Upper lobe of left lung (tissue), 6 donors: Measurements from ENCODE around the gene ZNF621. TPM values are rescaled to one million over a fixed set of nuclear protein-coding genes. Genes with fewer than 3 reads are reported as not detected.

Source experiments
- ATAC-seq, 2 donors: fragments of 200-7000 bp; cut with Tn5 transposase; one replicate each; pipeline ENCODE4 v1.9.1; 2022; ENCODE audit warnings: mild to moderate bottlenecking in 2 of 2, moderate library complexity in 2 of 2; ENCODE audit not compliant: low FRiP score in 2 of 2
- DNase-seq, 2 donors: peaks; one replicate each; pipeline ENCODE4 v3.0.0-alpha.2; 2019 to 2020
- H3K27ac ChIP-seq, 4 donors: fragments of 200-600 bp; sonication (generic); one replicate each; pipeline ENCODE4 v1.5.1; 2016 to 2019
- H3K27me3 ChIP-seq, 4 donors: fragments of 200-600 bp; sonication (generic); one replicate each; pipeline ENCODE4 v1.5.1; 2017 to 2019
- H3K36me3 ChIP-seq, 4 donors: fragments of 200-600 bp; sonication (generic); one replicate each; pipeline ENCODE4 v1.5.1; 2016 to 2019
- H3K4me1 ChIP-seq, 4 donors: fragments of 200-600 bp; sonication (generic); one replicate each; pipeline ENCODE4 v1.5.1; 2018 to 2019
- H3K4me3 ChIP-seq, 4 donors: fragments of 200-600 bp; sonication (generic); one replicate each; pipeline ENCODE4 v1.5.1; 2017 to 2019; ENCODE audit warnings: mild to moderate bottlenecking in 2 of 4, moderate library complexity in 1 of 4
- H3K9me3 ChIP-seq, 4 donors: fragments of 200-600 bp; sonication (generic); one replicate each; pipeline ENCODE4 v1.5.1; 2018 to 2019
- EP300 ChIP-seq, 4 donors: sonication (generic); formaldehyde crosslinking; IDR thresholded peaks; one replicate each; pipeline ENCODE4 v1.5.1; 2017; ENCODE audit warnings: antibody characterized with exemption in 4 of 4, control low read depth in 2 of 4
- POLR2A ChIP-seq, 4 donors: fragments of 450-650 bp; IDR thresholded peaks; one replicate each; pipeline ENCODE4 v1.5.1; 2016 to 2017; ENCODE audit warnings: antibody characterized with exemption in 4 of 4, mild to moderate bottlenecking in 2 of 4
- POLR2AphosphoS5 ChIP-seq, 2 donors: sonication (generic); formaldehyde crosslinking; IDR thresholded peaks; one replicate each; pipeline ENCODE4 v1.5.1; 2017; ENCODE audit warnings: antibody characterized with exemption in 2 of 2
- WGBS, 2 donors: methylation state at CpG; one replicate each; pipeline ENCODE4 v1.1.5; 2017 to 2018; 5-methylcytosine and 5-hydroxymethylcytosine counted together
- total RNA-seq, 6 donors: library from RNA; depleted of rRNA in 4 of 6; stranded (reverse); fragments of >200 nt in 4 of 6; gene quantifications; one replicate each; pipeline versions ENCODE4 v1.1.0 to v1.2.1, GENCODE V29; 2016 to 2021
- TF ChIP-seq, protein P1 (sequence below), 6 experiments: fragments of 450-650 bp in 4 of 6; fragments of 200-600 bp in 2 of 6; sonication (generic) in 2 of 6; IDR thresholded peaks; one replicate each; pipeline ENCODE4 v1.5.1; 2016 to 2019; ENCODE audit warnings: antibody characterized with exemption in 6 of 6
- donor health status: DM: no; HTN: no; CAD: no; lungs with moderate emphysema.
- donor health status: DM: no; HTN: yes; CAD: no; lungs with severe emphysema.

Gene ZNF621
- total RNA-seq, 6 donors from 2014 or later, result 14.3 to 39.8 (median 17.6) TPM

- no peak for ATAC-seq
- no peak overlapping the region for H3K27ac ChIP-seq
- WGBS, 2 donors, result 84 to 88% methylated on average over 7 of the region's 7 CpGs
Measured at GRCh38 chr3:40583691-40584090, 58.9 kb downstream of the ZNF621 start.

DNA sequence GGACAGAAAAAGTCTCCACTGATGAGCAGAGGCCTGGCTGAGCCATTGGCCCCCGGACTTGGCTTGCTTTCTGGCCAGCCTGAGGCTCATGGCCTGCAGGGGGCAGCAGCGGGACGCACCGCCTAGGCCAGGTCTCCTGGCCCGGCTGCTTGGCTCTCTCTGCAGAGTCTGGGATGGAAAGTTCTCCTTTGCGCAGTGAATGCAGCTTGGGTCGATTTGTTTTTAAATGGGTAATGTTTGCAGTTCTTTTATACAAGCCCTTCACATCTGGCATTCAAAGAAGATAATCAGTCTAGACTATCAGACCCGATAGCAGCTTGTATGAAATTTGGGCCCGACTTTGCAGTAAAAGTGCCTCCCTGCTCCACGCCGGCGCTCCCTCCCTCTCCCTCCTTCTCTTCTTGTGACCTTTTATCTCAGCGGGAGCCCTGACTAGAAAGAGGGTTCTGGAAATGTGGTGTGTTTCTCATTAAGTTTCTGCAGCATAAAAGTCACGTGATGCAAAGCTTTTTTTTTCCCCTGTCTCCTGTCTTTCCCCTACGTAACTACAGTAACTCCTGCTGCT lies 59.9 kb downstream of the ZNF621 start:
- no peak overlapping the region for H3K4me3 ChIP-seq
- TF ChIP-seq, protein P1, sequence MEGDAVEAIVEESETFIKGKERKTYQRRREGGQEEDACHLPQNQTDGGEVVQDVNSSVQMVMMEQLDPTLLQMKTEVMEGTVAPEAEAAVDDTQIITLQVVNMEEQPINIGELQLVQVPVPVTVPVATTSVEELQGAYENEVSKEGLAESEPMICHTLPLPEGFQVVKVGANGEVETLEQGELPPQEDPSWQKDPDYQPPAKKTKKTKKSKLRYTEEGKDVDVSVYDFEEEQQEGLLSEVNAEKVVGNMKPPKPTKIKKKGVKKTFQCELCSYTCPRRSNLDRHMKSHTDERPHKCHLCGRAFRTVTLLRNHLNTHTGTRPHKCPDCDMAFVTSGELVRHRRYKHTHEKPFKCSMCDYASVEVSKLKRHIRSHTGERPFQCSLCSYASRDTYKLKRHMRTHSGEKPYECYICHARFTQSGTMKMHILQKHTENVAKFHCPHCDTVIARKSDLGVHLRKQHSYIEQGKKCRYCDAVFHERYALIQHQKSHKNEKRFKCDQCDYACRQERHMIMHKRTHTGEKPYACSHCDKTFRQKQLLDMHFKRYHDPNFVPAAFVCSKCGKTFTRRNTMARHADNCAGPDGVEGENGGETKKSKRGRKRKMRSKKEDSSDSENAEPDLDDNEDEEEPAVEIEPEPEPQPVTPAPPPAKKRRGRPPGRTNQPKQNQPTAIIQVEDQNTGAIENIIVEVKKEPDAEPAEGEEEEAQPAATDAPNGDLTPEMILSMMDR (IDR thresholded peaks at IDR 0.05), result peak; percentile 86 to 94 (median 90)
- no peak for TF ChIP-seq EP300 (IDR thresholded peaks at IDR 0.05)
- no peak for TF ChIP-seq POLR2AphosphoS5 (IDR thresholded peaks at IDR 0.05)
- TF ChIP-seq POLR2A (IDR thresholded peaks at IDR 0.05), result no peak
- peak; percentile 91 to 96 for ATAC-seq
- no peaks in the 10 kb centered on the region for H3K9me3 ChIP-seq
- WGBS, 2 donors, result 32 to 38% methylated on average over 15 of the region's 15 CpGs
- DNase-seq, result peak; percentile 83 to 94
- H3K4me1 ChIP-seq, result peaks cover 0 to 8% (median 7%) of the 10 kb centered on the region in 4 donors
- H3K27ac ChIP-seq, result no peak overlapping the region
- no peaks in the 10 kb centered on the region for H3K36me3 ChIP-seq
- no peaks in the 10 kb centered on the region for H3K27me3 ChIP-seq

More at GRCh38 chr3:40583691-40584090, 58.9 kb downstream of the ZNF621 start:
- Histone ChIP-seq H3K27me3 (no peaks in the 10 kb centered on the region), H3K4me1 (peaks cover 0 to 8% (median 7%) of the 10 kb centered on the region in 4 donors), H3K36me3 (no peaks in the 10 kb centered on the region), H3K4me3 (no peak overlapping the region), H3K9me3 (no peaks in the 10 kb centered on the region)
- no peak for DNase-seq
- no peak for TF ChIP-seq POLR2AphosphoS5 (IDR thresholded peaks at IDR 0.05)
- no peak for TF ChIP-seq POLR2A (IDR thresholded peaks at IDR 0.05)
- TF ChIP-seq, protein P1 (IDR thresholded peaks at IDR 0.05), result no peak
- no peak for TF ChIP-seq EP300 (IDR thresholded peaks at IDR 0.05)

DNA sequence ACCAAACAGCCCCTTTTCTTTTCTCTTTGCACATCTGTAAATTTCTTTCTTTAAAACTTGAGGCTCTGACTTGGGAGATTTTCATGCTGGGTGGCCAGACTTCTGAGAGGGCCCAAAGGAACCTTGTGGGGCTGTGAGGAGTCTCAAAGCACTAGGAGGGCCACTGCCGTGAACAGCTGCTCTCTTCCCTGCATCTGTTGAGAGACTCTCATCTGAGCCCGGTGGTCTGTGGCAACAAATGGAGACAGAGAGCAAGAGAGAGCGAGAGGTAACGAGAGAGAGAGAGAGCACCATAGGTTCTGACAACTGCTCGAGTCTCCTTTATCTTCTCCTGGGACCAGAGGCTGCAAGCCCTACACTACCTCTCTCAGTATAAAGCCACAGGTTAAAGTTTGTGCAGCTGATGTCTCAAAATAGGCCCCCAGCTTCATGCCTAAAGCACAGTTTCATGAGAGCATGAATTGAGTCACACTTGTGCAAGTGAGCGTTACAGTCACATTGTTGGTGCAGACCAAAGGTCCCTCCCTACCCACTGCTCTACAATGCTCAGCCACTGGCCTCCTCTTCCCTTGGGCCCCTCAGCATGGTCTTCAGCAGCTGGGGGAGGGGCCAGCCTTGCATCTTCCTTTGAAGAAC lies 60.7 kb downstream of the ZNF621 start:
- no peak for TF ChIP-seq POLR2AphosphoS5 (IDR thresholded peaks at IDR 0.05)
- TF ChIP-seq POLR2A (IDR thresholded peaks at IDR 0.05), result no peak
- TF ChIP-seq, protein P1 (IDR thresholded peaks at IDR 0.05), result no peak
- TF ChIP-seq EP300 (IDR thresholded peaks at IDR 0.05), result no peak
- Histone ChIP-seq H3K9me3 (no peaks in the 10 kb centered on the region), H3K4me3 (no peak overlapping the region), H3K27me3 (no peaks in the 10 kb centered on the region), H3K27ac (no peak overlapping the region), H3K36me3 (no peaks in the 10 kb centered on the region), H3K4me1 (peaks cover 0 to 8% (median 5%) of the 10 kb centered on the region in 4 donors)
- DNase-seq (no peak), ATAC-seq (no peak)
- WGBS, 2 donors, result 90 to 92% methylated on average over 6 of the region's 6 CpGs

- 92 to 100% methylated on average over 1 of the region's 1 CpG for WGBS, 2 donors
- H3K36me3 ChIP-seq, result no peaks in the 10 kb centered on the region
Measured at GRCh38 chr3:40586901-40587300, 62.1 kb downstream of the ZNF621 start.

More at GRCh38 chr3:40586901-40587300, 62.1 kb downstream of the ZNF621 start:
- Histone ChIP-seq H3K4me3 (no peak overlapping the region), H3K27ac (no peak overlapping the region), H3K9me3 (no peaks in the 10 kb centered on the region), H3K4me1 (peaks cover 0 to 8% (median 4%) of the 10 kb centered on the region in 4 donors), H3K27me3 (no peaks in the 10 kb centered on the region)
- ATAC-seq (no peak), DNase-seq (no peak)
- no peak for TF ChIP-seq POLR2AphosphoS5 (IDR thresholded peaks at IDR 0.05)
- TF ChIP-seq, protein P1 (IDR thresholded peaks at IDR 0.05), result no peak
- no peak for TF ChIP-seq EP300 (IDR thresholded peaks at IDR 0.05)
- no peak for TF ChIP-seq POLR2A (IDR thresholded peaks at IDR 0.05)
